ENCODE results near the gene ANKRD53. TPM values are rescaled to one million over a fixed set of nuclear protein-coding genes. Genes with fewer than 3 reads are reported as not detected.

Gene ANKRD53
- polyA plus RNA-seq, 2 of the 4 experiments (the other 2 are of a cell fraction) = not detected

DNA sequence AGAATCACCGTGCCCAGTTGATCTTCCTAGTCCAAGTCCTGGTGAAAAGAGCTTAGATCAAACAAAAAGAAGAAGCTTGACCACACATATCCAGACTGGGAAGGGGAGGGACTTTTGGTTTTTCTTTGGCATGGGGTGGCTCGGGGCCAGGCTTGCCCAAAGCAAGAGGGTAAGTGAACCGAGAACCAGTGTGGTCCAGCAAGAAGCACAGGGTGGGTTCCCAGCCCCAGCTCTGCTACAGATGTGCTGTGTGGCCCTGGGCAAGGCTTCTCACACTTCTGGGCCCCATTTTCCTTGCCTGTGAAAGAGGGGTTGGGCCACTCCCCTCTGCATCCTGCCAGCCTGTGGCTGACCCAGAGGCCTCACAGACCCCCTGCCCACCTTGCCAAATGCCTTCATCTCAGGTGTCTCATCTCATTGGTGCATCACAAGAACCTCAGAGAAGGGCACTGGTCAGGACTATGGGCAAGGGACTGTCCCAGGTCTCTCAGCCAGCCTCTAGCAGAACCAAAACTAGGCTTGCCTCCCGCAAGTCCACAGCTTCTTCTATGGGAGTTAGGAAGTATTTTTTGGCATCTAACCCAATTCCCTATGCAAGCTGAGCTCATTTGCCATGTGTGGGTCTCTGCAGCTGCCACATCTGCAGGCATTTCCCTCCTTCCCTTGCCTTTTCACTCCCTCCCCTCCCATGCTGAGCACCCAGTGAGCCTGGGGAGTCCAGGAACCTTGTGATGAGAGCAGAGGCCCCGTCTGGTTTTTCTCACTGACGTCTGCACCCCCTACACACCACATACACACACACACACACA lies 35.8 kb upstream of the ANKRD53 start:
- 69% methylated on average over 6 of the region's 6 CpGs for WGBS (ENCODE audit: missing lambda C conversion rate)
- DNase-seq (ENCODE audit: low read depth in 1 of 2, low spot score in 1 of 2) (no peak), FAIRE-seq (no peak), ATAC-seq (no peak)
- Histone ChIP-seq H3K4me2 (no peak overlapping the region), H3K4me1 (peaks cover 7% of the 10 kb centered on the region; the same call in 2 of the 3 replicates), H3K27ac (no peak overlapping the region), H3K4me3 (no peak overlapping the region), H3K9me3 (no peaks in the 10 kb centered on the region)
- POLR2A ChIA-PET = no interaction called here
- CTCF ChIA-PET = interaction anchor here (1.6 to 18.9 kb wide), 6 partner anchors 18 to 153 kb away, joined by 5 to 512 read pairs (median 94); partner anchors contain the start of gene ATP6V1B1
- TF ChIP-seq ZC3H11A (IDR thresholded peaks at IDR 0.05) (no peak), HDAC2 (IDR thresholded peaks at IDR 0.05) (no peak), POLR2A (IDR thresholded peaks at IDR 0.05; ENCODE audit: low read length) (no peak), RFX5 (IDR thresholded peaks at IDR 0.05) (no peak), EHF (CRISPR knock-in tag; IDR thresholded peaks at IDR 0.05) (no peak), FOSB (CRISPR knock-in tag; IDR thresholded peaks at IDR 0.05) (no peak), MAFK (IDR thresholded peaks at IDR 0.05; ENCODE audit: partially characterized antibody) (no peak)
- TF ChIP-seq, protein P1, sequence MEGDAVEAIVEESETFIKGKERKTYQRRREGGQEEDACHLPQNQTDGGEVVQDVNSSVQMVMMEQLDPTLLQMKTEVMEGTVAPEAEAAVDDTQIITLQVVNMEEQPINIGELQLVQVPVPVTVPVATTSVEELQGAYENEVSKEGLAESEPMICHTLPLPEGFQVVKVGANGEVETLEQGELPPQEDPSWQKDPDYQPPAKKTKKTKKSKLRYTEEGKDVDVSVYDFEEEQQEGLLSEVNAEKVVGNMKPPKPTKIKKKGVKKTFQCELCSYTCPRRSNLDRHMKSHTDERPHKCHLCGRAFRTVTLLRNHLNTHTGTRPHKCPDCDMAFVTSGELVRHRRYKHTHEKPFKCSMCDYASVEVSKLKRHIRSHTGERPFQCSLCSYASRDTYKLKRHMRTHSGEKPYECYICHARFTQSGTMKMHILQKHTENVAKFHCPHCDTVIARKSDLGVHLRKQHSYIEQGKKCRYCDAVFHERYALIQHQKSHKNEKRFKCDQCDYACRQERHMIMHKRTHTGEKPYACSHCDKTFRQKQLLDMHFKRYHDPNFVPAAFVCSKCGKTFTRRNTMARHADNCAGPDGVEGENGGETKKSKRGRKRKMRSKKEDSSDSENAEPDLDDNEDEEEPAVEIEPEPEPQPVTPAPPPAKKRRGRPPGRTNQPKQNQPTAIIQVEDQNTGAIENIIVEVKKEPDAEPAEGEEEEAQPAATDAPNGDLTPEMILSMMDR (IDR thresholded peaks at IDR 0.05) = no peak
- TF ChIP-seq, protein P2, sequence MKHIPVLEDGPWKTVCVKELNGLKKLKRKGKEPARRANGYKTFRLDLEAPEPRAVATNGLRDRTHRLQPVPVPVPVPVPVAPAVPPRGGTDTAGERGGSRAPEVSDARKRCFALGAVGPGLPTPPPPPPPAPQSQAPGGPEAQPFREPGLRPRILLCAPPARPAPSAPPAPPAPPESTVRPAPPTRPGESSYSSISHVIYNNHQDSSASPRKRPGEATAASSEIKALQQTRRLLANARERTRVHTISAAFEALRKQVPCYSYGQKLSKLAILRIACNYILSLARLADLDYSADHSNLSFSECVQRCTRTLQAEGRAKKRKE (CRISPR knock-in tag; IDR thresholded peaks at IDR 0.05; ENCODE audit: low read depth) = no peak

DNA sequence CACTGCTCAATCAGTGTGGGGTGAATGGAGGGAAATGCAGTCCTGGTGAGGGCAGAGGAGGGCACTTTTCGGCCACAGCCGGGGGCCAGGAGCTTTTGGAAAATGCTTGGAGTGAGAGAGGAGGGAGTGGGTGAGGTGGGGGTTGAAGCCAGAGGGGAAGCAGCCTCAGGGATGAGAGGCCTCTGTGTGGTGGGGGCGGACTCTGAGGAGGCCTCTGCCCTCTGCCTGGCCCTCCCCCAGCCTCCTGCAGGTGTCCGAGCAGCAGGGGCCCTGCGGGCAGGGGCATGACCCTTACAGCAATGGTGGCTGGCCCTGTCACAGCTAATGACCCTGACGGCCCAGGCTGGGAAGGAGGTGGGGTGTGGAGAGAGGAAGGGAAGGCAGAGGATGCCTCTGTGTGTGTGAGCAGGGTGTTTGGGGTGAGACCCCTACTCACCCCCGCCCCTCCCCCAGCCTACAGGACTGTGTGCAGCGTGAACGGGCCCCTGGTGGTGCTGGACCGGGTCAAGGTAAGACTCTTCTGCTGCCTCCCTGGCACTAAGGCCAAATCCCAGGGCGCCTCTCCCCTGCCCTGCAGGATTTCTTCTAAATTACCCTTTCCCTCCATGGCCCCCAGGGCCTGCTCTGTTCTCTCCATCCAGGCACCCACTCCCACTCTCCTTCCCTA lies 35.1 kb upstream of the ANKRD53 start:
- CTCF ChIA-PET = interaction anchor here (1.5 to 18.9 kb wide), 7 partner anchors 10 to 154 kb away, joined by 3 to 512 read pairs (median 14); partner anchors contain the start of gene ATP6V1B1
- ATAC-seq (no peak), FAIRE-seq (no peak), DNase-seq (ENCODE audit: low read depth in 1 of 2, low spot score in 1 of 2) (no peak)
- no peak for TF ChIP-seq EHF (CRISPR knock-in tag; IDR thresholded peaks at IDR 0.05)
- TF ChIP-seq RARB (CRISPR knock-in tag; IDR thresholded peaks at IDR 0.05) = no peak
- TF ChIP-seq, protein P3, sequence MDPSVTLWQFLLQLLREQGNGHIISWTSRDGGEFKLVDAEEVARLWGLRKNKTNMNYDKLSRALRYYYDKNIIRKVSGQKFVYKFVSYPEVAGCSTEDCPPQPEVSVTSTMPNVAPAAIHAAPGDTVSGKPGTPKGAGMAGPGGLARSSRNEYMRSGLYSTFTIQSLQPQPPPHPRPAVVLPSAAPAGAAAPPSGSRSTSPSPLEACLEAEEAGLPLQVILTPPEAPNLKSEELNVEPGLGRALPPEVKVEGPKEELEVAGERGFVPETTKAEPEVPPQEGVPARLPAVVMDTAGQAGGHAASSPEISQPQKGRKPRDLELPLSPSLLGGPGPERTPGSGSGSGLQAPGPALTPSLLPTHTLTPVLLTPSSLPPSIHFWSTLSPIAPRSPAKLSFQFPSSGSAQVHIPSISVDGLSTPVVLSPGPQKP (IDR thresholded peaks at IDR 0.05; ENCODE audit: low read depth, low read length) = no peak
- Histone ChIP-seq H3K4me2 (no peak overlapping the region), H3K9me3 (no peaks in the 10 kb centered on the region), H3K4me3 (no peak overlapping the region), H3K27ac (no peak overlapping the region), H3K4me1 (peaks cover 13% of the 10 kb centered on the region; the same call in 2 of the 3 replicates)
- POLR2A ChIA-PET = no interaction called here
- 73% methylated on average over 11 of the region's 11 CpGs for whole genome bisulfite sequencing (ENCODE audit: missing lambda C conversion rate)

DNA sequence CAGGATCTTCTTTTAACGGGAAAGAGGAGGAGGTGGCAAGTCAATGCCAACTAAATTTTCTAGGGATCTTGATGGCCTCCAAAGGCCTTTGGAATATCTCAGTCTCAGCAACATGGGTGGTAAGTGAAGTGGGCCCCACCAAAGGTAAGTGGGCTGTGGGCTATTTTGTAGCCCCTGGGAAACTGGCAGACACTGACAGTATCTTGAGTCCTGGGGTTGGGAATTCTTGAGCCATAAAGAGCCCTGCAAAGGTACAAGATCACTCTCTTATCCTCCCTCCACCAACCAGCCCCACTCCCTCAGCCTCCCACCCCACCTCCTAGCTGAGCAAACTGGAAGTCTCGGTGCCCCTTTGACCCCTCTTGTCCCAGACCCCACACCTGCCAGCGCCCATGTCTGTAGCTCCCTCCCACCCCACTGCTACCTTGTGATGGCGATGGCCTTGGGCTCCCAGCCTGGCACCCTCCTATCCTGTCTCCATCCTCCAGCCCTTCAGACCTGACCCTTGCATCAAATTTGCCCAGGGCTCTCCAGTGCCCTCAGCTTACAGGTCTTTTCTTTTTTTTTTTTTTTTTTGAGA lies 34.2 kb upstream of the ANKRD53 start:
- H3K4me1 ChIP-seq = peaks cover 13% of the 10 kb centered on the region; the same call in 2 of the 3 replicates

More for the DNA sequence above, 34.2 kb upstream of the ANKRD53 start:
- TF ChIP-seq BHLHE40 (IDR thresholded peaks at IDR 0.05; ENCODE audit: low read depth, low read length) (no peak), RFX5 (IDR thresholded peaks at IDR 0.05) (no peak), CHD4 (IDR thresholded peaks at IDR 0.05; ENCODE audit: borderline replicate concordance) (no peak), CBX8 (IDR thresholded peaks at IDR 0.05) (no peak), SREBF2 (IDR thresholded peaks at IDR 0.05) (no peak), CEBPB (IDR thresholded peaks at IDR 0.05) (no peak), RARB (CRISPR knock-in tag; IDR thresholded peaks at IDR 0.05) (no peak), HDAC2 (IDR thresholded peaks at IDR 0.05) (no peak)
- ATAC-seq (no peak), DNase-seq (ENCODE audit: low read depth in 1 of 2, low spot score in 1 of 2) (no peak), FAIRE-seq (no peak)
- ChIA-PET CTCF (interaction anchor here (1.1 to 18.9 kb wide), 9 partner anchors 9 to 155 kb away, joined by 3 to 512 read pairs (median 14); partner anchors contain the start of gene ATP6V1B1), POLR2A (no interaction called here)
- 83% methylated on average over 4 of the region's 4 CpGs for WGBS (ENCODE audit: missing lambda C conversion rate)
- H3K27ac ChIP-seq = no peak overlapping the region
- H3K4me3 ChIP-seq = no peak overlapping the region
- no peak overlapping the region for H3K4me2 ChIP-seq
- no peaks in the 10 kb centered on the region for H3K9me3 ChIP-seq
